K562 (cell line): Measurements from ENCODE around the gene MVB12B. TPM values are rescaled to one million over a fixed set of nuclear protein-coding genes. Genes with fewer than 3 reads are reported as not detected.
A peak's percentile ranks its signal among the peaks of the same experiment; 100 is the strongest.

Experiments
- AFF1 ChIP-seq, 2 experiments: fragments of 450-650 bp; IDR thresholded peaks; 2 replicates each; pipeline ENCODE4 v1.6.1; 2018; ENCODE audit warnings: mild to moderate bottlenecking in 2 of 2, low read depth in 1 of 2; ENCODE audit not compliant: partially characterized antibody in 2 of 2
- BCLAF1 ChIP-seq, 2 experiments: fragments of 450-650 bp in 1 of 2; IDR thresholded peaks; 2 replicates each; pipeline ENCODE4 v1.6.1; 2011 to 2017; ENCODE audit warnings: low read depth in 2 of 2, antibody characterized with exemption in 1 of 2, borderline replicate concordance in 1 of 2, low read length in 1 of 2, mild to moderate bottlenecking in 1 of 2, mixed read lengths in 1 of 2; ENCODE audit not compliant: control insufficient read depth in 1 of 2
- DEAF1 ChIP-seq: fragments of 450-650 bp; formaldehyde crosslinking; IDR thresholded peaks from 2 replicates; pipeline ENCODE4 v1.4.0; 2020; ENCODE audit warnings: mild to moderate bottlenecking, moderate library complexity
- KAT2B ChIP-seq: IDR thresholded peaks from one replicate; pipeline ENCODE4 v1.6.1; 2012; ENCODE audit warnings: low read depth, mild to moderate bottlenecking, control low read depth, inconsistent platforms, low read length, moderate library complexity
- MYC ChIP-seq, 2 experiments: fragments of 250-450 bp in 1 of 2; sonication (Bioruptor Pico) in 1 of 2; IDR thresholded peaks; 2 replicates each; pipeline versions ENCODE4 v1.5.1 to v1.6.1; 2012 to 2021; ENCODE audit warnings: low read depth in 2 of 2, borderline replicate concordance in 1 of 2, improper control_type of control experiment in 1 of 2, low read length in 1 of 2, mild to moderate bottlenecking in 1 of 2, moderate library complexity in 1 of 2
- POLR3A ChIP-seq: IDR thresholded peaks from 2 replicates; pipeline ENCODE4 v1.6.1; 2011; ENCODE audit warnings: borderline replicate concordance, mild to moderate bottlenecking, moderate library complexity; ENCODE audit not compliant: insufficient read length, insufficient read depth; ENCODE audit errors: extremely low read depth
- POLR3G ChIP-seq: IDR thresholded peaks from 2 replicates; pipeline ENCODE4 v1.6.1; 2011; ENCODE audit not compliant: insufficient read length, insufficient replicate concordance; ENCODE audit errors: extremely low read depth
- RAD21 ChIP-seq, 2 experiments: fragments of 250-450 bp in 1 of 2; fragments of 450-650 bp in 1 of 2; sonication (Bioruptor Pico) in 1 of 2; formaldehyde crosslinking in 1 of 2; IDR thresholded peaks in 1 of 2; conservative IDR thresholded peaks in 1 of 2; 2 replicates each; pipeline versions ENCODE4 v1.4.0 to v1.8.0; 2020 to 2022; ENCODE audit warnings: mild to moderate bottlenecking in 2 of 2, moderate library complexity in 1 of 2
- SMAD4 ChIP-seq: fragments of 250-450 bp; sonication (Bioruptor Pico); conservative IDR thresholded peaks from 2 replicates; pipeline ENCODE4 v1.8.0; 2021; ENCODE audit warnings: inconsistent platforms, mild to moderate bottlenecking, moderate library complexity
- SMARCB1 ChIP-seq: IDR thresholded peaks from 2 replicates; pipeline ENCODE4 v1.6.1; 2011; ENCODE audit warnings: improper control_type of control experiment, low read depth; ENCODE audit not compliant: insufficient read length
- ZBTB34 ChIP-seq: fragments of 250-450 bp; sonication (Bioruptor Pico); IDR thresholded peaks from 2 replicates; pipeline ENCODE4 v1.8.0; 2021; ENCODE audit warnings: mild to moderate bottlenecking, moderate library complexity
- ZNF655 ChIP-seq: fragments of 250-450 bp; sonication (Bioruptor Pico); IDR thresholded peaks from 2 replicates; pipeline ENCODE4 v1.5.0; 2021
- polyA plus RNA-seq, 8 experiments: library from polyadenylated mRNA; depleted of rRNA in 4 of 8; stranded (reverse) in 5 of 8; unstranded in 3 of 8; fragments of >200 nt; fragmentation: Nextera tagmentation in 2 of 8; fragmentation: Illumina TruSeq in 1 of 8; extraction: Ambion mirVana in 2 of 8; extraction: Trizol in 1 of 8; gene quantifications; 2 replicates each; pipeline versions ENCODE4 v1.2.1 to v1.2.3, GENCODE V29; 2011 to 2014; ENCODE audit warnings: inconsistent platforms in 1 of 8, missing spikeins in 1 of 8
- total RNA-seq, 7 experiments: library from RNA; depleted of rRNA in 6 of 7; stranded (reverse); fragments of >200 nt in 6 of 7; fragmentation: Illumina TruSeq in 2 of 7; extraction: Trizol in 2 of 7; gene quantifications; 2 replicates each; pipeline versions ENCODE4 v1.2.1 to v1.2.3, GENCODE V29; 2011 to 2021; ENCODE audit warnings: low replicate concordance in 1 of 7

MVB12B gene
- total and polyA plus RNA-seq, 9 of the 15 experiments (the other 6 are each of a cell fraction or from before 2014, with no cell fraction given): not detected

- TF ChIP-seq DEAF1 (CRISPR knock-in tag) (peak; percentile 57), KAT2B (no peak), BCLAF1 (IDR thresholded peaks at IDR 0.05; ENCODE audit: borderline replicate concordance in 1 of 2, control insufficient read depth in 1 of 2, low read depth in 2 of 2, low read length in 1 of 2) (no peak), AFF1 (IDR thresholded peaks at IDR 0.05; ENCODE audit: low read depth in 1 of 2, partially characterized antibody in 2 of 2) (no peak), SMAD4 (no peak), SMARCB1 (no peak), RAD21 (CRISPR knock-in tag; conservative IDR thresholded peaks at IDR 0.05 in 1 of 2, IDR thresholded peaks at IDR 0.05 in 1 of 2) (peak; percentile 77 to 93), POLR3A (no peak), MYC (IDR thresholded peaks at IDR 0.05; ENCODE audit: low read depth, low read length) (0 out of 2 replicates have a peak, but pooled peaks have one; percentile 43), MYC (CRISPR knock-in tag; IDR thresholded peaks at IDR 0.05; ENCODE audit: borderline replicate concordance, low read depth) (no peak), ZBTB34 (no peak), POLR3G (no peak), ZNF655 (CRISPR knock-in tag) (no peak)
Observed at GRCh38 chr9:126500600-126501382, 174.2 kb downstream of the MVB12B start (continued).
